MM.1S (cell line): ENCODE results near the gene THADA.

ENCODE experiments used
- DNase-seq: peaks from one replicate; pipeline ENCODE4 v3.0.0-alpha.2; 2015
- H2AFZ ChIP-seq: fragments of 300-600 bp; sonication (generic); 2 replicates; pipeline ENCODE4 v1.6.0; 2016; ENCODE audit warnings: antibody characterized with exemption, low read length
- H3F3A ChIP-seq: fragments of 300-600 bp; sonication (generic); 2 replicates; pipeline ENCODE4 v1.6.1; 2016; ENCODE audit warnings: mild to moderate bottlenecking, antibody characterized with exemption, low read length, moderate library complexity, mixed read lengths; ENCODE audit not compliant: insufficient read depth
- H3K27ac ChIP-seq: fragments of 300-600 bp; sonication (generic); 2 replicates; pipeline ENCODE4 v1.5.1; 2016; ENCODE audit warnings: mild to moderate bottlenecking, low read length
- H3K27me3 ChIP-seq: fragments of 300-600 bp; sonication (generic); replicated peaks from 2 replicates; pipeline ENCODE4 v1.6.0; 2016; ENCODE audit warnings: low read length; ENCODE audit not compliant: insufficient read depth
- H3K36me3 ChIP-seq: fragments of 300-600 bp; sonication (generic); replicated peaks from 2 replicates; pipeline ENCODE4 v1.6.1; 2016; ENCODE audit warnings: mild to moderate bottlenecking, low read length, mixed read lengths; ENCODE audit not compliant: insufficient read depth
- H3K4me1 ChIP-seq: fragments of 300-600 bp; sonication (generic); 2 replicates; pipeline ENCODE4 v1.6.1; 2016; ENCODE audit warnings: low read length, mixed read lengths
- H3K4me2 ChIP-seq: fragments of 300-600 bp; sonication (generic); 2 replicates; pipeline ENCODE4 v1.6.0; 2016; ENCODE audit warnings: low read depth, low read length
- H3K4me3 ChIP-seq: fragments of 300-600 bp; sonication (generic); 2 replicates; pipeline ENCODE4 v1.5.1; 2016; ENCODE audit warnings: low read length, mixed read lengths
- H3K79me2 ChIP-seq: fragments of 300-600 bp; sonication (generic); 2 replicates; pipeline ENCODE4 v1.6.1; 2016; ENCODE audit warnings: mixed run types, low read length, mixed read lengths
- H3K9ac ChIP-seq: fragments of 300-600 bp; sonication (generic); 2 replicates; pipeline ENCODE4 v1.6.1; 2016; ENCODE audit warnings: low read length, mixed read lengths
- H3K9me2 ChIP-seq: fragments of 300-600 bp; sonication (generic); replicated peaks from 2 replicates; pipeline ENCODE4 v1.6.1; 2016; ENCODE audit warnings: mild to moderate bottlenecking, low read length, mixed read lengths; ENCODE audit not compliant: insufficient read depth
- H3K9me3 ChIP-seq: fragments of 300-600 bp; sonication (generic); replicated peaks from 2 replicates; pipeline ENCODE4 v1.6.1; 2016; ENCODE audit warnings: mild to moderate bottlenecking, low read length, mixed read lengths; ENCODE audit not compliant: insufficient read depth
- H4K20me1 ChIP-seq: fragments of 300-600 bp; sonication (generic); 2 replicates; pipeline ENCODE4 v1.6.1; 2016; ENCODE audit warnings: mild to moderate bottlenecking, low read length, moderate library complexity, mixed read lengths; ENCODE audit not compliant: insufficient read depth
- CTCF ChIP-seq: fragments of 300-600 bp; sonication (generic); IDR thresholded peaks from 2 replicates; pipeline ENCODE4 v1.5.1; 2016; ENCODE audit warnings: antibody characterized with exemption, low read length, mixed read lengths
- EZH2 ChIP-seq: fragments of 300-600 bp; sonication (generic); optimal IDR thresholded peaks from 2 replicates; pipeline ENCODE3; 2017; ENCODE audit warnings: low read depth, mild to moderate bottlenecking, antibody characterized with exemption, low read length, mixed read lengths
- EZH2phosphoT487 ChIP-seq: fragments of 300-600 bp; sonication (generic); IDR thresholded peaks from 2 replicates; pipeline ENCODE4 v1.6.1; 2018; ENCODE audit warnings: antibody characterized with exemption, low read length

Gene THADA

DNA sequence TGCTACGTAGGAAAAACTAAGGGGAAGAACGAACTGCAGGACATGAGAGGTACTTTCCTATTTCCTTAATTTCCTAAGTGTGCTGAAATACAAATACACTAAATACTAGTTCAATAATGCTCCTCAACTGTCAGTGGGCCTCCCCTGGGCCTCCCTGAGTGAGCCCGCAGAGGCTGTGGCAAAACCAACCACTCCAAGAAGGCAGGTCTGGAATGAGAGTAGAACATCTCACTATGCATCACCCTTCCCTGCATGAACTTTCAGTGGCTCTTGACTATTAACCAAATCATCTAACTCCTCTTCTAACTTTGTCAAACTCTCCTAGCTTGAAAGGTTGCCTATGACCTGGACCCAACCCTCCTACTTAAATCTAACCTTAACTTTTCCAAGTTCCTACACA is 84.6 kb downstream of the THADA start:
- H3K79me2 ChIP-seq: no peaks in the 10 kb centered on the region
- no peak for DNase-seq
- no peaks in the 10 kb centered on the region for H4K20me1 ChIP-seq
- no peak overlapping the region for H3K4me3 ChIP-seq
- H3F3A ChIP-seq: 0 out of 2 replicates have a peak, but pooled peaks cover 4% of the 10 kb centered on the region
- H3K9ac ChIP-seq: no peak overlapping the region
- no peak overlapping the region for H3K27ac ChIP-seq
- no peaks in the 10 kb centered on the region for H3K4me1 ChIP-seq
- H3K36me3 ChIP-seq: no peaks in the 10 kb centered on the region
- no peaks in the 10 kb centered on the region for H3K9me2 ChIP-seq
- no peak overlapping the region for H2AFZ ChIP-seq
- no peaks in the 10 kb centered on the region for H3K9me3 ChIP-seq
- TF ChIP-seq EZH2phosphoT487 (no peak), CTCF (no peak), EZH2 (no peak)
- no peaks in the 10 kb centered on the region for H3K27me3 ChIP-seq
- H3K4me2 ChIP-seq: no peak overlapping the region

DNA sequence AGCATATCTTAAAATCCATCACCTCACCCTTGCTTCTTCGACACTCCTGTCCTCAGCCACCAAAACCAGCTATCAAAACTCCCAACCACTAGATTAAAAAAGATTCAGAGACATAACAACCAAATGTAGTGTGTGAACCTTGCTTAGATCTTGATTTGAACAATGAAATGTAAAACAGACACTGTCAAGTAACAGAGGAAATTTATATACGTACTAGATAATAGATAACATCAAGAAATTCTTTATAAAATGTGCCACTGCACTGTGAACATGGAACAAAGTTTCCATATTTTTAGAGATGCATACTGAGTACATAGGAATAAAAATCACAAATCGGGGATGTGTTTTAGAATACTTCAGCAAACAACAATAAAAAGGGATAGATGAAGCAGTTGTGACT is 86.0 kb downstream of the THADA start:
- Histone ChIP-seq H3K4me3 (no peak overlapping the region), H3F3A (no peaks in the 10 kb centered on the region), H3K27me3 (no peaks in the 10 kb centered on the region), H3K9ac (no peak overlapping the region), H3K36me3 (no peaks in the 10 kb centered on the region), H3K79me2 (no peaks in the 10 kb centered on the region), H4K20me1 (no peaks in the 10 kb centered on the region), H3K27ac (no peak overlapping the region), H3K9me3 (no peaks in the 10 kb centered on the region), H3K9me2 (no peaks in the 10 kb centered on the region), H2AFZ (no peak overlapping the region), H3K4me1 (no peaks in the 10 kb centered on the region), H3K4me2 (no peak overlapping the region)
- DNase-seq: no peak
- no peak for TF ChIP-seq CTCF
- TF ChIP-seq EZH2phosphoT487: no peak
- TF ChIP-seq EZH2: no peak

- no peak for TF ChIP-seq CTCF
- no peak for TF ChIP-seq EZH2phosphoT487
- TF ChIP-seq EZH2: no peak
- no peaks in the 10 kb centered on the region for H3K9me3 ChIP-seq
- H3K4me3 ChIP-seq: no peak overlapping the region
- no peaks in the 10 kb centered on the region for H3K4me1 ChIP-seq
- H3K27me3 ChIP-seq: no peaks in the 10 kb centered on the region
- no peak for DNase-seq
- H3K36me3 ChIP-seq: no peaks in the 10 kb centered on the region
- H3K79me2 ChIP-seq: no peaks in the 10 kb centered on the region
- no peak overlapping the region for H3K4me2 ChIP-seq
- no peak overlapping the region for H2AFZ ChIP-seq
- H3K27ac ChIP-seq: no peak overlapping the region
- H3K9me2 ChIP-seq: no peaks in the 10 kb centered on the region
- H3K9ac ChIP-seq: no peak overlapping the region
- H3F3A ChIP-seq: no peaks in the 10 kb centered on the region
- H4K20me1 ChIP-seq: no peaks in the 10 kb centered on the region
Measured at GRCh38 chr2:43508209-43508608, 87.6 kb downstream of the THADA start.

DNA sequence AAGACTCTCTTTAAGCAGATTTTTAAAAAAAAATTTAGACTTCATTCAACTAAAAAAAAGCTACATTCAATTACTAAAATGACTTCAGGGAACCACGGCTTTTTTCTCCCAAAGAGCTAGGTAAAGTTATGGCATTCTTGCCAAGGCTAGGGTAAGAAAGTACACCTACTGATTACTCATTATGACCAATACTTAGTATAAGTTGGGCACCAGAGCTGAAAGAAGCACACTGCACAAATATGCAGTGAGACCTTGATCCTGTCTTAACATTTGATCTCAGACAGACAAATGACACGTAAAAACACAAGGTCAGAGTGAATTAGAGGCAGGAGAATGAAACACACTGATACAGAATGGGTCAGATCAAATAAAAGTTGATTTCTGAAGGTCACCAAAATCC is 88.7 kb downstream of the THADA start:
- no peak for DNase-seq
- Histone ChIP-seq H3K9ac (no peak overlapping the region), H3K4me3 (no peak overlapping the region), H3K36me3 (no peaks in the 10 kb centered on the region), H3F3A (no peaks in the 10 kb centered on the region), H2AFZ (no peak overlapping the region), H3K27ac (no peak overlapping the region), H3K27me3 (no peaks in the 10 kb centered on the region), H3K79me2 (no peaks in the 10 kb centered on the region), H3K4me1 (no peaks in the 10 kb centered on the region), H3K9me2 (no peaks in the 10 kb centered on the region), H3K9me3 (no peaks in the 10 kb centered on the region), H3K4me2 (no peak overlapping the region), H4K20me1 (no peaks in the 10 kb centered on the region)
- TF ChIP-seq CTCF (no peak), EZH2 (no peak), EZH2phosphoT487 (no peak)
